K562 (cell line): ENCODE results near the gene YPEL4. TPM values are rescaled to one million over a fixed set of nuclear protein-coding genes. Genes with fewer than 3 reads are reported as not detected.

Experiments
- ARNT ChIP-seq, 2 experiments: fragments of 450-650 bp; IDR thresholded peaks; 2 replicates each; pipeline ENCODE4 v1.6.1; 2016; ENCODE audit warnings: mild to moderate bottlenecking in 1 of 2
- CXXC5 ChIP-seq: fragments of 250-450 bp; sonication (Bioruptor Pico); IDR thresholded peaks from 2 replicates; pipeline ENCODE4 v1.8.0; 2022; ENCODE audit warnings: inconsistent platforms, mild to moderate bottlenecking, moderate library complexity
- GATA2 ChIP-seq: sonication (generic); formaldehyde crosslinking; IDR thresholded peaks from 2 replicates; pipeline ENCODE4 v1.4.0; 2020; ENCODE audit warnings: mild to moderate bottlenecking, missing genetic modification reagents
- L3MBTL2 ChIP-seq: fragments of 450-650 bp; IDR thresholded peaks from 2 replicates; pipeline ENCODE4 v1.6.1; 2016; ENCODE audit warnings: mild to moderate bottlenecking, moderate library complexity
- LARP7 ChIP-seq: fragments of 450-650 bp; IDR thresholded peaks from 2 replicates; pipeline ENCODE4 v1.6.1; 2016
- LEF1 ChIP-seq: fragments of 450-650 bp; IDR thresholded peaks from 2 replicates; pipeline ENCODE4 v1.6.1; 2016; ENCODE audit warnings: mild to moderate bottlenecking
- NFRKB ChIP-seq: fragments of 450-650 bp; IDR thresholded peaks from 2 replicates; pipeline ENCODE4 v1.6.1; 2016; ENCODE audit warnings: low read depth
- PCBP1 ChIP-seq: fragments of 200-400 bp; formaldehyde crosslinking; IDR thresholded peaks from 2 replicates; pipeline ENCODE4 v1.6.1; 2018; ENCODE audit warnings: mild to moderate bottlenecking, low read depth, low read length; ENCODE audit not compliant: poor library complexity, severe bottlenecking
- TSC22D4 ChIP-seq: fragments of 450-650 bp; IDR thresholded peaks from 2 replicates; pipeline ENCODE4 v1.6.1; 2016; ENCODE audit warnings: missing genetic modification characterization, missing biosample characterization, control low read depth
- ZNF274 ChIP-seq: IDR thresholded peaks from 2 replicates; pipeline ENCODE4 v1.6.1; 2011; ENCODE audit warnings: low read depth, mild to moderate bottlenecking, low read length, moderate library complexity, borderline replicate concordance
- polyA plus RNA-seq, 8 experiments: library from polyadenylated mRNA; depleted of rRNA in 4 of 8; stranded (reverse) in 5 of 8; unstranded in 3 of 8; fragments of >200 nt; fragmentation: Nextera tagmentation in 2 of 8; fragmentation: Illumina TruSeq in 1 of 8; extraction: Ambion mirVana in 2 of 8; extraction: Trizol in 1 of 8; gene quantifications; 2 replicates each; pipeline versions ENCODE4 v1.2.1 to v1.2.3, GENCODE V29; 2011 to 2014; ENCODE audit warnings: inconsistent platforms in 1 of 8, missing spikeins in 1 of 8
- total RNA-seq, 7 experiments: library from RNA; depleted of rRNA in 6 of 7; stranded (reverse); fragments of >200 nt in 6 of 7; fragmentation: Illumina TruSeq in 2 of 7; extraction: Trizol in 2 of 7; gene quantifications; 2 replicates each; pipeline versions ENCODE4 v1.2.1 to v1.2.3, GENCODE V29; 2011 to 2021; ENCODE audit warnings: low replicate concordance in 1 of 7
- TF ChIP-seq, protein P1 (sequence below): IDR thresholded peaks from 2 replicates; pipeline ENCODE4 v1.6.1; 2016; ENCODE audit warnings: missing genetic modification characterization, missing compliant biosample characterization
- TF ChIP-seq, protein P2 (sequence below), 2 experiments: fragments of 450-650 bp; IDR thresholded peaks; 2 replicates each; pipeline ENCODE4 v1.6.1; 2018; ENCODE audit warnings: mild to moderate bottlenecking in 2 of 2, low read depth in 1 of 2; ENCODE audit not compliant: partially characterized antibody in 2 of 2
- TF ChIP-seq, protein P3 (sequence below): fragments of 250-450 bp; sonication (Bioruptor Pico); IDR thresholded peaks from 2 replicates; pipeline ENCODE4 v1.4.0; 2020
- TF ChIP-seq, protein P4 (sequence below): fragments of 250-450 bp; sonication (Bioruptor Pico); IDR thresholded peaks from 2 replicates; pipeline ENCODE4 v1.5.0; 2022; ENCODE audit warnings: mild to moderate bottlenecking
- TF ChIP-seq, protein P5 (sequence below): fragments of 200-400 bp; formaldehyde crosslinking; IDR thresholded peaks from 2 replicates; pipeline ENCODE4 v1.6.1; 2017; ENCODE audit warnings: mild to moderate bottlenecking, low read depth, low read length, moderate library complexity
- TF ChIP-seq, protein P6 (sequence below): fragments of 250-450 bp; sonication (Bioruptor Pico); IDR thresholded peaks from 2 replicates; pipeline ENCODE4 v1.4.0; 2020; ENCODE audit warnings: mild to moderate bottlenecking

YPEL4 gene
- total and polyA plus RNA-seq, 9 of the 15 experiments (the other 6 are each of a cell fraction or from before 2014, with no cell fraction given), result 0.07 to 1.4 (median 0.40) TPM; not detected in 2

DNA sequence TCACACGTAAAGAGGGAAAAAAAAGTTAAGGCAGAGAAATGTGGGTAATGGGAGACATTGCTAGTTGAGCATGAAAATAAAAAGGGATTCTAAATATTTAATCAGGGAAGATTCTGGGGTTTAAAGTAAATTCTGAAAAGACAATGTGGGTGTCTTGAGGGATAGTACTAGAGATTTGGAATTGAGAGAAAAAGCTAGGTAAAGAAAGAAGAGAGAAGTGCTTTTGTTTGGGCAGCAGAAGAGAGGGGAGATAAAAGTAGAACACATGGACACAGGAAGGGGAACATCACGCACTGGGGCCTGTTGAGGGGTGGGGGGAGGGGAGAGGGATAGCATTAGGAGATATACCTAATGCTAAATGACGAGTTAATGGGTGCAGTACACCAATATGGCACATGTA, 3.5 kb upstream of the YPEL4 start (continued):
- TF ChIP-seq, protein P1, sequence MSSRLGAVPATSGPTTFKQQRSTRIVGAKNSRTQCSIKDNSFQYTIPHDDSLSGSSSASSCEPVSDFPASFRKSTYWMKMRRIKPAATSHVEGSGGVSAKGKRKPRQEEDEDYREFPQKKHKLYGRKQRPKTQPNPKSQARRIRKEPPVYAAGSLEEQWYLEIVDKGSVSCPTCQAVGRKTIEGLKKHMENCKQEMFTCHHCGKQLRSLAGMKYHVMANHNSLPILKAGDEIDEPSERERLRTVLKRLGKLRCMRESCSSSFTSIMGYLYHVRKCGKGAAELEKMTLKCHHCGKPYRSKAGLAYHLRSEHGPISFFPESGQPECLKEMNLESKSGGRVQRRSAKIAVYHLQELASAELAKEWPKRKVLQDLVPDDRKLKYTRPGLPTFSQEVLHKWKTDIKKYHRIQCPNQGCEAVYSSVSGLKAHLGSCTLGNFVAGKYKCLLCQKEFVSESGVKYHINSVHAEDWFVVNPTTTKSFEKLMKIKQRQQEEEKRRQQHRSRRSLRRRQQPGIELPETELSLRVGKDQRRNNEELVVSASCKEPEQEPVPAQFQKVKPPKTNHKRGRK (tag), result no peak
- TF ChIP-seq L3MBTL2 (0 out of 2 replicates have a peak, but pooled peaks have one; percentile 14), LARP7 (no peak), CXXC5 (CRISPR knock-in tag) (no peak), ARNT (IDR thresholded peaks at IDR 0.05) (no peak), NFRKB (peak; percentile 60; the same call in 1 of the 2 replicates), GATA2 (CRISPR knock-in tag) (no peak), LEF1 (peak; percentile 32; the same call in 1 of the 2 replicates), PCBP1 (no peak), TSC22D4 (tag) (no peak), ZNF274 (no peak)
- TF ChIP-seq, protein P2, sequence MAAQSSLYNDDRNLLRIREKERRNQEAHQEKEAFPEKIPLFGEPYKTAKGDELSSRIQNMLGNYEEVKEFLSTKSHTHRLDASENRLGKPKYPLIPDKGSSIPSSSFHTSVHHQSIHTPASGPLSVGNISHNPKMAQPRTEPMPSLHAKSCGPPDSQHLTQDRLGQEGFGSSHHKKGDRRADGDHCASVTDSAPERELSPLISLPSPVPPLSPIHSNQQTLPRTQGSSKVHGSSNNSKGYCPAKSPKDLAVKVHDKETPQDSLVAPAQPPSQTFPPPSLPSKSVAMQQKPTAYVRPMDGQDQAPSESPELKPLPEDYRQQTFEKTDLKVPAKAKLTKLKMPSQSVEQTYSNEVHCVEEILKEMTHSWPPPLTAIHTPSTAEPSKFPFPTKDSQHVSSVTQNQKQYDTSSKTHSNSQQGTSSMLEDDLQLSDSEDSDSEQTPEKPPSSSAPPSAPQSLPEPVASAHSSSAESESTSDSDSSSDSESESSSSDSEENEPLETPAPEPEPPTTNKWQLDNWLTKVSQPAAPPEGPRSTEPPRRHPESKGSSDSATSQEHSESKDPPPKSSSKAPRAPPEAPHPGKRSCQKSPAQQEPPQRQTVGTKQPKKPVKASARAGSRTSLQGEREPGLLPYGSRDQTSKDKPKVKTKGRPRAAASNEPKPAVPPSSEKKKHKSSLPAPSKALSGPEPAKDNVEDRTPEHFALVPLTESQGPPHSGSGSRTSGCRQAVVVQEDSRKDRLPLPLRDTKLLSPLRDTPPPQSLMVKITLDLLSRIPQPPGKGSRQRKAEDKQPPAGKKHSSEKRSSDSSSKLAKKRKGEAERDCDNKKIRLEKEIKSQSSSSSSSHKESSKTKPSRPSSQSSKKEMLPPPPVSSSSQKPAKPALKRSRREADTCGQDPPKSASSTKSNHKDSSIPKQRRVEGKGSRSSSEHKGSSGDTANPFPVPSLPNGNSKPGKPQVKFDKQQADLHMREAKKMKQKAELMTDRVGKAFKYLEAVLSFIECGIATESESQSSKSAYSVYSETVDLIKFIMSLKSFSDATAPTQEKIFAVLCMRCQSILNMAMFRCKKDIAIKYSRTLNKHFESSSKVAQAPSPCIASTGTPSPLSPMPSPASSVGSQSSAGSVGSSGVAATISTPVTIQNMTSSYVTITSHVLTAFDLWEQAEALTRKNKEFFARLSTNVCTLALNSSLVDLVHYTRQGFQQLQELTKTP (IDR thresholded peaks at IDR 0.05; ENCODE audit: low read depth in 1 of 2, partially characterized antibody in 2 of 2), result no peak
- TF ChIP-seq, protein P3, sequence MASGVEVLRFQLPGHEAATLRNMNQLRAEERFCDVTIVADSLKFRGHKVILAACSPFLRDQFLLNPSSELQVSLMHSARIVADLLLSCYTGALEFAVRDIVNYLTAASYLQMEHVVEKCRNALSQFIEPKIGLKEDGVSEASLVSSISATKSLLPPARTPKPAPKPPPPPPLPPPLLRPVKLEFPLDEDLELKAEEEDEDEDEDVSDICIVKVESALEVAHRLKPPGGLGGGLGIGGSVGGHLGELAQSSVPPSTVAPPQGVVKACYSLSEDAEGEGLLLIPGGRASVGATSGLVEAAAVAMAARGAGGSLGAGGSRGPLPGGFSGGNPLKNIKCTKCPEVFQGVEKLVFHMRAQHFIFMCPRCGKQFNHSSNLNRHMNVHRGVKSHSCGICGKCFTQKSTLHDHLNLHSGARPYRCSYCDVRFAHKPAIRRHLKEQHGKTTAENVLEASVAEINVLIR, result no peak
- TF ChIP-seq, protein P4, sequence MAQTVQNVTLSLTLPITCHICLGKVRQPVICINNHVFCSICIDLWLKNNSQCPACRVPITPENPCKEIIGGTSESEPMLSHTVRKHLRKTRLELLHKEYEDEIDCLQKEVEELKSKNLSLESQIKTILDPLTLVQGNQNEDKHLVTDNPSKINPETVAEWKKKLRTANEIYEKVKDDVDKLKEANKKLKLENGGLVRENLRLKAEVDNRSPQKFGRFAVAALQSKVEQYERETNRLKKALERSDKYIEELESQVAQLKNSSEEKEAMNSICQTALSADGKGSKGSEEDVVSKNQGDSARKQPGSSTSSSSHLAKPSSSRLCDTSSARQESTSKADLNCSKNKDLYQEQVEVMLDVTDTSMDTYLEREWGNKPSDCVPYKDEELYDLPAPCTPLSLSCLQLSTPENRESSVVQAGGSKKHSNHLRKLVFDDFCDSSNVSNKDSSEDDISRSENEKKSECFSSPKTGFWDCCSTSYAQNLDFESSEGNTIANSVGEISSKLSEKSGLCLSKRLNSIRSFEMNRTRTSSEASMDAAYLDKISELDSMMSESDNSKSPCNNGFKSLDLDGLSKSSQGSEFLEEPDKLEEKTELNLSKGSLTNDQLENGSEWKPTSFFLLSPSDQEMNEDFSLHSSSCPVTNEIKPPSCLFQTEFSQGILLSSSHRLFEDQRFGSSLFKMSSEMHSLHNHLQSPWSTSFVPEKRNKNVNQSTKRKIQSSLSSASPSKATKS, result no peak
- TF ChIP-seq, protein P5, sequence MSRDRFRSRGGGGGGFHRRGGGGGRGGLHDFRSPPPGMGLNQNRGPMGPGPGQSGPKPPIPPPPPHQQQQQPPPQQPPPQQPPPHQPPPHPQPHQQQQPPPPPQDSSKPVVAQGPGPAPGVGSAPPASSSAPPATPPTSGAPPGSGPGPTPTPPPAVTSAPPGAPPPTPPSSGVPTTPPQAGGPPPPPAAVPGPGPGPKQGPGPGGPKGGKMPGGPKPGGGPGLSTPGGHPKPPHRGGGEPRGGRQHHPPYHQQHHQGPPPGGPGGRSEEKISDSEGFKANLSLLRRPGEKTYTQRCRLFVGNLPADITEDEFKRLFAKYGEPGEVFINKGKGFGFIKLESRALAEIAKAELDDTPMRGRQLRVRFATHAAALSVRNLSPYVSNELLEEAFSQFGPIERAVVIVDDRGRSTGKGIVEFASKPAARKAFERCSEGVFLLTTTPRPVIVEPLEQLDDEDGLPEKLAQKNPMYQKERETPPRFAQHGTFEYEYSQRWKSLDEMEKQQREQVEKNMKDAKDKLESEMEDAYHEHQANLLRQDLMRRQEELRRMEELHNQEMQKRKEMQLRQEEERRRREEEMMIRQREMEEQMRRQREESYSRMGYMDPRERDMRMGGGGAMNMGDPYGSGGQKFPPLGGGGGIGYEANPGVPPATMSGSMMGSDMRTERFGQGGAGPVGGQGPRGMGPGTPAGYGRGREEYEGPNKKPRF, result no peak
- TF ChIP-seq, protein P6, sequence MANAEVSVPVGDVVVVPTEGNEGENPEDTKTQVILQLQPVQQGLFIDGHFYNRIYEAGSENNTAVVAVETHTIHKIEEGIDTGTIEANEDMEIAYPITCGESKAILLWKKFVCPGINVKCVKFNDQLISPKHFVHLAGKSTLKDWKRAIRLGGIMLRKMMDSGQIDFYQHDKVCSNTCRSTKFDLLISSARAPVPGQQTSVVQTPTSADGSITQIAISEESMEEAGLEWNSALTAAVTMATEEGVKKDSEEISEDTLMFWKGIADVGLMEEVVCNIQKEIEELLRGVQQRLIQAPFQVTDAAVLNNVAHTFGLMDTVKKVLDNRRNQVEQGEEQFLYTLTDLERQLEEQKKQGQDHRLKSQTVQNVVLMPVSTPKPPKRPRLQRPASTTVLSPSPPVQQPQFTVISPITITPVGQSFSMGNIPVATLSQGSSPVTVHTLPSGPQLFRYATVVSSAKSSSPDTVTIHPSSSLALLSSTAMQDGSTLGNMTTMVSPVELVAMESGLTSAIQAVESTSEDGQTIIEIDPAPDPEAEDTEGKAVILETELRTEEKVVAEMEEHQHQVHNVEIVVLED (CRISPR knock-in tag), result no peak
